ENCODE data around the gene WWTR1.

- TF ChIP-seq CTCF (IDR thresholded peaks at IDR 0.05) = no peak
- TF ChIP-seq POLR2A (IDR thresholded peaks at IDR 0.05) = no peak
Measured at GRCh38 chr3:149653136-149653535, 4.7 kb downstream of the WWTR1 start.
